ENCODE data around the gene HABP2. TPM values are rescaled to one million over a fixed set of nuclear protein-coding genes. Genes with fewer than 3 reads are reported as not detected.

Gene HABP2
- total and polyA plus RNA-seq, 11 donors, result 0.23 to 0.30 TPM; not detected in 9

DNA sequence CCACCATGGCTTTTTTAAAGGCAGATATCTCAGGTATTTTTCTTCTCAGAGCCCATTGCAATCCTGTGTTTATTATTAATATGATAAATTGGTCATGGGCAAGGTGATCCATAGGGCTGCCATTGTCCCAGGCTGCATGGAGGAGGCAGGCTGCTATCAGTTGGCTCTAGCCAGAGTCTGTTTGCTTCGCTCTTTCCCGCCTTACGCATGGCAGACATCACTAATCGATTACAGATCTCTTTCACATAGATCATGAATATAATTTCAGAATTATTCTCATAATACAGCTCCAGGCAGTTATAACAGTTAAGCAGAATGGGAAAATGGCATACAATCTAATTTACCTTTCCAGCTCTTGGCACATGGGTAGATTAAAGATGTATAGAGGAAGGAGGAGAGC lies 30.4 kb upstream of the HABP2 start:
- Histone ChIP-seq H3K9me3 (no peaks in the 10 kb centered on the region), H3K36me3 (no peaks in the 10 kb centered on the region), H3K4me3 (no peak overlapping the region), H3K4me1 (peaks cover 0 to 7% (median 0%) of the 10 kb centered on the region in 12 donors), H3K27me3 (no peaks in the 10 kb centered on the region), H3K27ac (peak overlapping the region in 1 of 12 donors; percentile 43)
- no peak for DNase-seq
- no peak for TF ChIP-seq POLR2A (IDR thresholded peaks at IDR 0.05)
- TF ChIP-seq, protein P1, sequence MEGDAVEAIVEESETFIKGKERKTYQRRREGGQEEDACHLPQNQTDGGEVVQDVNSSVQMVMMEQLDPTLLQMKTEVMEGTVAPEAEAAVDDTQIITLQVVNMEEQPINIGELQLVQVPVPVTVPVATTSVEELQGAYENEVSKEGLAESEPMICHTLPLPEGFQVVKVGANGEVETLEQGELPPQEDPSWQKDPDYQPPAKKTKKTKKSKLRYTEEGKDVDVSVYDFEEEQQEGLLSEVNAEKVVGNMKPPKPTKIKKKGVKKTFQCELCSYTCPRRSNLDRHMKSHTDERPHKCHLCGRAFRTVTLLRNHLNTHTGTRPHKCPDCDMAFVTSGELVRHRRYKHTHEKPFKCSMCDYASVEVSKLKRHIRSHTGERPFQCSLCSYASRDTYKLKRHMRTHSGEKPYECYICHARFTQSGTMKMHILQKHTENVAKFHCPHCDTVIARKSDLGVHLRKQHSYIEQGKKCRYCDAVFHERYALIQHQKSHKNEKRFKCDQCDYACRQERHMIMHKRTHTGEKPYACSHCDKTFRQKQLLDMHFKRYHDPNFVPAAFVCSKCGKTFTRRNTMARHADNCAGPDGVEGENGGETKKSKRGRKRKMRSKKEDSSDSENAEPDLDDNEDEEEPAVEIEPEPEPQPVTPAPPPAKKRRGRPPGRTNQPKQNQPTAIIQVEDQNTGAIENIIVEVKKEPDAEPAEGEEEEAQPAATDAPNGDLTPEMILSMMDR (IDR thresholded peaks at IDR 0.05), result no peak
- intact Hi-C loops (cut with DNase I), result loop anchor here in 3 of 10 donors (5.0 to 10.0 kb wide), 2 partner anchors 40 to 958 kb away; no protein-coding TSS in a partner anchor
- 86 to 94% (median 92%) methylated on average over 4 of the region's 4 CpGs for WGBS, 4 donors
- ATAC-seq, result no peak

DNA sequence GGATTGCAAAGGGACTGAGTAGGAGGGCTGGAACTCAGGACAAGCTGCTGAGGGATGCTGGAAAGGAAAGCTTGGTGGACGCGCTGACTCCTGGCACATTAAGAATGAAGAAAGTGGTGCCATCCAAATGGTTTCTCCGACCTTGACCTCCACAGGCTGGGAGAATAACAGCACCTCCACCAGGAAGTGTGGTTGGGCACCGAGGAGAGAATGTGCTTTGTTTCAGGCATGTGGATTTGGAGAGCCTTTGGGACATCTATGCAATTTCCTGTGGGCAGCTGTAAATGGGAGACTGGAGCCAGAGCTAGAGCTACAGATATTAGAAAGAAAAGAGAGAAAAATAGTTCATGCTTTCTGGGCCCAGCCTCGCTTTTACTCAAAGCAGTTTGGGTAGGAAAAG lies 29.8 kb upstream of the HABP2 start:
- no peak for ATAC-seq
- no peaks in the 10 kb centered on the region for H3K27me3 ChIP-seq
- no peaks in the 10 kb centered on the region for H3K9me3 ChIP-seq
- DNase-seq, result no peak
- peak overlapping the region in 4 of 12 donors; percentile 8 to 43 (median 12) for H3K27ac ChIP-seq
- no peak overlapping the region for H3K4me3 ChIP-seq
- intact Hi-C loops (cut with DNase I), result loop anchor here in 3 of 10 donors (5.0 to 10.0 kb wide), 2 partner anchors 39 to 958 kb away; no protein-coding TSS in a partner anchor
- no peak for TF ChIP-seq POLR2A (IDR thresholded peaks at IDR 0.05)
- TF ChIP-seq, protein P1 (IDR thresholded peaks at IDR 0.05), result no peak
- WGBS, 4 donors, result 59 to 71% (median 65%) methylated on average over 5 of the region's 5 CpGs
- H3K36me3 ChIP-seq, result no peaks in the 10 kb centered on the region
- peaks cover 0 to 7% (median 0%) of the 10 kb centered on the region in 12 donors for H3K4me1 ChIP-seq

DNA sequence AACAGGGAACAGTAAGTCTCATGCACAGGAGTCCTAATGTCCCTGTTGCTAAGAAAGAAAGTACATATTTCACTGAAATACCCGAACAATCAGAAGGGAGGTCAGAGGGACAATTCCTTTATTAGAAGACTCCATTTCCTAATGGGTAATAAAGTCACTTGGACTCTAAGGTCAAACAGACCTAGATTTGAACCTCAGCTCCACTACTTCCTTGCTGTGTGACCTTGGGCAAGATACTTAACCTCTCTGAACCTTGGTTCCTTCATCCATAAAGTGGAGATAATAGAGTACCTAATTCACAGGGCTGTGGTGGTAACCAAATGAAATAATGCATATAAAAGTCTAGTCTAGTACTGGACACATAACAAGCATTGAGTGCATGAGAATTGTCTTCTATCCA lies 29.2 kb upstream of the HABP2 start:
- peaks cover 0 to 7% (median 0%) of the 10 kb centered on the region in 12 donors for H3K4me1 ChIP-seq
- H3K36me3 ChIP-seq, result no peaks in the 10 kb centered on the region
- ATAC-seq, result no peak
- no peaks in the 10 kb centered on the region for H3K9me3 ChIP-seq
- intact Hi-C loops (cut with DNase I), result loop anchor here in 3 of 10 donors (5.0 to 10.0 kb wide), 2 partner anchors 39 to 959 kb away; no protein-coding TSS in a partner anchor
- DNase-seq, result no peak
- peak overlapping the region in 2 of 12 donors; percentile 10 to 43 for H3K27ac ChIP-seq
- H3K27me3 ChIP-seq, result no peaks in the 10 kb centered on the region
- 44 to 77% (median 64%) methylated on average over 1 of the region's 1 CpG for WGBS, 4 donors
- TF ChIP-seq, protein P1 (IDR thresholded peaks at IDR 0.05), result no peak
- TF ChIP-seq POLR2A (IDR thresholded peaks at IDR 0.05), result no peak
- H3K4me3 ChIP-seq, result no peak overlapping the region

DNA sequence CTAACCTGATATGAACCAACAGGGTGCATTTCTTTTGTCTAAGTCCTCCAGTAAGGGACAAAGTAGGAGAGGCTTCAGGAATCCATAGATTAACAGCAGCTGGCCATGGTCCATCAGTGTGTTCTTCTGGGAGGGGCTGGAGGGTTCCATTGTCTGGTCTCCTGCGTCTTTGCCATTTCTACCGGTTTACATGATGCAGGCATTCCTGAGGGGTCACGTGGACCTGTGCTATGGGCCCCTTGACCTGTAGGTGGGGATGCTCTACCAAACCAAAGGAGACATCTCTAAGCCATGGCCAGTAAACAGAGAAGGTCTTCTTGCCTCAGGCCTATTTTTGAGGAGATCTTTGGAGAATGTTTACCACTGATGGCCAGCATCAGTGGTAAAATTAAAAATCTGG lies 28.7 kb upstream of the HABP2 start:
- no peak overlapping the region for H3K27ac ChIP-seq
- H3K4me3 ChIP-seq, result no peak overlapping the region
- 24 to 51% (median 38%) methylated on average over 2 to 3 of the region's 3 CpGs for WGBS, 4 donors
- H3K4me1 ChIP-seq, result peaks cover 0 to 7% (median 0%) of the 10 kb centered on the region in 12 donors
- no peak for TF ChIP-seq POLR2A (IDR thresholded peaks at IDR 0.05)
- TF ChIP-seq, protein P1 (IDR thresholded peaks at IDR 0.05), result no peak
- no peaks in the 10 kb centered on the region for H3K27me3 ChIP-seq
- no peaks in the 10 kb centered on the region for H3K36me3 ChIP-seq
- no peak for DNase-seq
- intact Hi-C loops (cut with DNase I), result loop anchor here in 3 of 10 donors (5.0 to 10.0 kb wide), 2 partner anchors 38 to 959 kb away; no protein-coding TSS in a partner anchor
- ATAC-seq, result no peak
- H3K9me3 ChIP-seq, result no peaks in the 10 kb centered on the region

Measured in heart left ventricle (tissue), 16 donors.